ENCODE measurements around the gene TOR4A.
"Not testable (repeated sequence)": the region's sequence is repeated elsewhere in the genome, so short reads cannot be mapped to it uniquely, and the experiment has no call there.

TOR4A gene

GRCh38 chr9:137319739-137320551, 42.4 kb downstream of the TOR4A start:
- Histone ChIP-seq H3K9me3 (ENCODE audit: control insufficient read depth in 1 of 2, low read length in 2 of 2) (no peaks in the 10 kb centered on the region), H3K9ac (ENCODE audit: low read depth in 1 of 2, low read length in 2 of 2) (no peak overlapping the region), H3K27me3 (ENCODE audit: control insufficient read depth in 1 of 2, insufficient read depth in 2 of 2, low read length in 2 of 2) (no peaks in the 10 kb centered on the region), H3K36me3 (ENCODE audit: control insufficient read depth in 1 of 2, insufficient read depth in 2 of 2, low read length in 2 of 2) (no peaks in the 10 kb centered on the region), H3K4me1 (ENCODE audit: control insufficient read depth in 1 of 2, insufficient read depth in 2 of 2, low read length in 2 of 2) (peaks cover 0 to 13% of the 10 kb centered on the region in 2 donors), H3K27ac (ENCODE audit: low read depth, low read length) (no peak overlapping the region), H3K4me3 (ENCODE audit: low read depth in 1 of 2, low read length in 2 of 2) (no peak overlapping the region)

- Histone ChIP-seq H3K4me1 (ENCODE audit: control insufficient read depth in 1 of 2, insufficient read depth in 2 of 2, low read length in 2 of 2) (peaks cover 0 to 13% of the 10 kb centered on the region in 2 donors), H3K4me3 (ENCODE audit: low read depth in 1 of 2, low read length in 2 of 2) (peak overlapping the region in 1 of 2 donors; percentile 22), H3K36me3 (ENCODE audit: control insufficient read depth in 1 of 2, insufficient read depth in 2 of 2, low read length in 2 of 2) (no peaks in the 10 kb centered on the region), H3K27ac (ENCODE audit: low read depth, low read length) (no peak overlapping the region), H3K9ac (ENCODE audit: low read depth in 1 of 2, low read length in 2 of 2) (peak overlapping the region in 1 of 2 donors; percentile 12), H3K9me3 (ENCODE audit: control insufficient read depth in 1 of 2, low read length in 2 of 2) (no peaks in the 10 kb centered on the region), H3K27me3 (ENCODE audit: control insufficient read depth in 1 of 2, insufficient read depth in 2 of 2, low read length in 2 of 2) (no peaks in the 10 kb centered on the region)
These were observed 43.2 kb downstream of the TOR4A start for GRCh38 chr9:137320555-137321384.

- Histone ChIP-seq H3K4me1 (ENCODE audit: control insufficient read depth in 1 of 2, insufficient read depth in 2 of 2, low read length in 2 of 2) (peaks cover 0 to 8% of the 10 kb centered on the region in 2 donors), H3K4me3 (ENCODE audit: low read depth in 1 of 2, low read length in 2 of 2) (no peak overlapping the region), H3K27ac (ENCODE audit: low read depth, low read length) (no peak overlapping the region), H3K9ac (ENCODE audit: low read depth in 1 of 2, low read length in 2 of 2) (no peak overlapping the region), H3K36me3 (ENCODE audit: control insufficient read depth in 1 of 2, insufficient read depth in 2 of 2, low read length in 2 of 2) (no peaks in the 10 kb centered on the region), H3K27me3 (ENCODE audit: control insufficient read depth in 1 of 2, insufficient read depth in 2 of 2, low read length in 2 of 2) (no peaks in the 10 kb centered on the region), H3K9me3 (ENCODE audit: control insufficient read depth in 1 of 2, low read length in 2 of 2) (no peaks in the 10 kb centered on the region)
These were observed 44.3 kb downstream of the TOR4A start for GRCh38 chr9:137321726-137322361.

- H3K4me1 ChIP-seq (ENCODE audit: control insufficient read depth in 1 of 2, insufficient read depth in 2 of 2, low read length in 2 of 2), result peaks cover 0 to 8% of the 10 kb centered on the region in 2 donors
- H3K36me3 ChIP-seq (ENCODE audit: control insufficient read depth in 1 of 2, insufficient read depth in 2 of 2, low read length in 2 of 2), result no peaks in the 10 kb centered on the region
- H3K4me3 ChIP-seq (ENCODE audit: low read depth in 1 of 2, low read length in 2 of 2), result no peak overlapping the region
- H3K27ac ChIP-seq (ENCODE audit: low read depth, low read length), result no peak overlapping the region
- H3K9me3 ChIP-seq (ENCODE audit: control insufficient read depth in 1 of 2, low read length in 2 of 2), result no peaks in the 10 kb centered on the region
- no peak overlapping the region for H3K9ac ChIP-seq (ENCODE audit: low read depth in 1 of 2, low read length in 2 of 2)
- H3K27me3 ChIP-seq (ENCODE audit: control insufficient read depth in 1 of 2, insufficient read depth in 2 of 2, low read length in 2 of 2), result no peaks in the 10 kb centered on the region
These were observed 46.2 kb downstream of the TOR4A start for GRCh38 chr9:137323531-137324331.

GRCh38 chr9:137325124-137325523, 47.6 kb downstream of the TOR4A start:
- Histone ChIP-seq H3K9ac (ENCODE audit: low read depth in 1 of 2, low read length in 2 of 2) (no peak overlapping the region), H3K4me1 (ENCODE audit: control insufficient read depth in 1 of 2, insufficient read depth in 2 of 2, low read length in 2 of 2) (peaks cover 0 to 8% of the 10 kb centered on the region in 2 donors), H3K9me3 (ENCODE audit: control insufficient read depth in 1 of 2, low read length in 2 of 2) (no peaks in the 10 kb centered on the region), H3K27me3 (ENCODE audit: control insufficient read depth in 1 of 2, insufficient read depth in 2 of 2, low read length in 2 of 2) (no peaks in the 10 kb centered on the region), H3K4me3 (ENCODE audit: low read depth in 1 of 2, low read length in 2 of 2) (no peak overlapping the region), H3K36me3 (ENCODE audit: control insufficient read depth in 1 of 2, insufficient read depth in 2 of 2, low read length in 2 of 2) (no peaks in the 10 kb centered on the region), H3K27ac (ENCODE audit: low read depth, low read length) (no peak overlapping the region)

GRCh38 chr9:137325799-137326198, 48.3 kb downstream of the TOR4A start:
- Histone ChIP-seq H3K27ac (ENCODE audit: low read depth, low read length) (no peak overlapping the region), H3K27me3 (ENCODE audit: control insufficient read depth in 1 of 2, insufficient read depth in 2 of 2, low read length in 2 of 2) (no peaks in the 10 kb centered on the region), H3K9ac (ENCODE audit: low read depth in 1 of 2, low read length in 2 of 2) (no peak overlapping the region)

GRCh38 chr9:137326445-137327065, 49.0 kb downstream of the TOR4A start:
- Histone ChIP-seq H3K36me3 (ENCODE audit: control insufficient read depth in 1 of 2, insufficient read depth in 2 of 2, low read length in 2 of 2) (no peaks in the 10 kb centered on the region), H3K27ac (ENCODE audit: low read depth, low read length) (no peak overlapping the region), H3K9me3 (ENCODE audit: control insufficient read depth in 1 of 2, low read length in 2 of 2) (no peaks in the 10 kb centered on the region), H3K27me3 (ENCODE audit: control insufficient read depth in 1 of 2, insufficient read depth in 2 of 2, low read length in 2 of 2) (no peaks in the 10 kb centered on the region), H3K4me3 (ENCODE audit: low read depth in 1 of 2, low read length in 2 of 2) (no peak overlapping the region), H3K9ac (ENCODE audit: low read depth in 1 of 2, low read length in 2 of 2) (no peak overlapping the region), H3K4me1 (ENCODE audit: control insufficient read depth in 1 of 2, insufficient read depth in 2 of 2, low read length in 2 of 2) (no peaks in the 10 kb centered on the region)

More at GRCh38 chr9:137325799-137326198, 48.3 kb downstream of the TOR4A start:
- Histone ChIP-seq H3K4me1 (ENCODE audit: control insufficient read depth in 1 of 2, insufficient read depth in 2 of 2, low read length in 2 of 2) (peaks cover 0 to 3% of the 10 kb centered on the region in 2 donors), H3K36me3 (ENCODE audit: control insufficient read depth in 1 of 2, insufficient read depth in 2 of 2, low read length in 2 of 2) (no peaks in the 10 kb centered on the region), H3K4me3 (ENCODE audit: low read depth in 1 of 2, low read length in 2 of 2) (no peak overlapping the region), H3K9me3 (ENCODE audit: control insufficient read depth in 1 of 2, low read length in 2 of 2) (no peaks in the 10 kb centered on the region)

GRCh38 chr9:137327641-137328550, 50.4 kb downstream of the TOR4A start:
- H3K36me3 ChIP-seq (ENCODE audit: control insufficient read depth in 1 of 2, insufficient read depth in 2 of 2, low read length in 2 of 2); H3K27ac ChIP-seq (ENCODE audit: low read depth, low read length); H3K9me3 ChIP-seq (ENCODE audit: control insufficient read depth in 1 of 2, low read length in 2 of 2); H3K27me3 ChIP-seq (ENCODE audit: control insufficient read depth in 1 of 2, insufficient read depth in 2 of 2, low read length in 2 of 2); H3K4me3 ChIP-seq (ENCODE audit: low read depth in 1 of 2, low read length in 2 of 2); H3K9ac ChIP-seq (ENCODE audit: low read depth in 1 of 2, low read length in 2 of 2); H3K4me1 ChIP-seq (ENCODE audit: control insufficient read depth in 1 of 2, insufficient read depth in 2 of 2, low read length in 2 of 2): not testable (repeated sequence)

GRCh38 chr9:137329590-137329989, 52.1 kb downstream of the TOR4A start:
- H3K36me3 ChIP-seq (ENCODE audit: control insufficient read depth in 1 of 2, insufficient read depth in 2 of 2, low read length in 2 of 2); H3K27ac ChIP-seq (ENCODE audit: low read depth, low read length); H3K4me3 ChIP-seq (ENCODE audit: low read depth in 1 of 2, low read length in 2 of 2); H3K9me3 ChIP-seq (ENCODE audit: control insufficient read depth in 1 of 2, low read length in 2 of 2); H3K27me3 ChIP-seq (ENCODE audit: control insufficient read depth in 1 of 2, insufficient read depth in 2 of 2, low read length in 2 of 2); H3K4me1 ChIP-seq (ENCODE audit: control insufficient read depth in 1 of 2, insufficient read depth in 2 of 2, low read length in 2 of 2); H3K9ac ChIP-seq (ENCODE audit: low read depth in 1 of 2, low read length in 2 of 2): not testable (repeated sequence)

All from duodenal mucosa (tissue), 2 donors.